ENCODE results near the gene BOC. TPM values are rescaled to one million over a fixed set of nuclear protein-coding genes. Genes with fewer than 3 reads are reported as not detected.

Gene BOC
- total RNA-seq, 4 donors from 2014 or later, result 3.7 to 7.4 (median 4.6) TPM

DNA sequence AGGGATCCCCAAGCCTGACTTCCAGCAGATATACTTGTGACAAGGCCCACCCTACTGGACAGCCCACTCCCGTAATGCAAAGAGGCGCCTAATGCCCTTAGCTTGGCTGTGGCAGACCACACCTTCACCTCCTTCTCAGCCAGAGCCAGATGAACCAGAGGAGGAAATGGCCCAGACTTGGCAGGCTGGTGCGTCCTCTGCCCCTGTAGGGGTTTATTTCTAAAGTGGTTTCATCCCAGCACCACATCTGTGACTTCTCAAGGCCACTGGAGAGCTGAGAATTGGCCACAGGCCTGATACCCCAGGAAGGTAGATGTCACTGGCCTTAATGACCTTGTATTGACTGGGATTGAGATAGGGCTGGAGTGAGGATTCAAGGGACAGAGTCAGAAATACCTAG, 29.5 kb downstream of the BOC start:
- no peaks in the 10 kb centered on the region for H3K36me3 ChIP-seq
- no peak for ATAC-seq
- no peak overlapping the region for H3K4me3 ChIP-seq
- TF ChIP-seq POLR2A (IDR thresholded peaks at IDR 0.05), result no peak
- TF ChIP-seq, protein P1, sequence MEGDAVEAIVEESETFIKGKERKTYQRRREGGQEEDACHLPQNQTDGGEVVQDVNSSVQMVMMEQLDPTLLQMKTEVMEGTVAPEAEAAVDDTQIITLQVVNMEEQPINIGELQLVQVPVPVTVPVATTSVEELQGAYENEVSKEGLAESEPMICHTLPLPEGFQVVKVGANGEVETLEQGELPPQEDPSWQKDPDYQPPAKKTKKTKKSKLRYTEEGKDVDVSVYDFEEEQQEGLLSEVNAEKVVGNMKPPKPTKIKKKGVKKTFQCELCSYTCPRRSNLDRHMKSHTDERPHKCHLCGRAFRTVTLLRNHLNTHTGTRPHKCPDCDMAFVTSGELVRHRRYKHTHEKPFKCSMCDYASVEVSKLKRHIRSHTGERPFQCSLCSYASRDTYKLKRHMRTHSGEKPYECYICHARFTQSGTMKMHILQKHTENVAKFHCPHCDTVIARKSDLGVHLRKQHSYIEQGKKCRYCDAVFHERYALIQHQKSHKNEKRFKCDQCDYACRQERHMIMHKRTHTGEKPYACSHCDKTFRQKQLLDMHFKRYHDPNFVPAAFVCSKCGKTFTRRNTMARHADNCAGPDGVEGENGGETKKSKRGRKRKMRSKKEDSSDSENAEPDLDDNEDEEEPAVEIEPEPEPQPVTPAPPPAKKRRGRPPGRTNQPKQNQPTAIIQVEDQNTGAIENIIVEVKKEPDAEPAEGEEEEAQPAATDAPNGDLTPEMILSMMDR (IDR thresholded peaks at IDR 0.05 in 4 of 5, conservative IDR thresholded peaks at IDR 0.05 in 1 of 5), result no peak
- H3K9me3 ChIP-seq, result no peaks in the 10 kb centered on the region
- H3K27ac ChIP-seq, result peak overlapping the region in 1 of 4 donors; percentile 50
- DNase-seq, result no peak
- H3K27me3 ChIP-seq, result no peaks in the 10 kb centered on the region
- H3K4me1 ChIP-seq, result no peaks in the 10 kb centered on the region
- in situ Hi-C loops (cut with MboI; ENCODE audit: low sequenced_read_pairs in 4 of 4) (no loop called here), intact Hi-C loops (cut with DNase I; ENCODE audit: low total_unique reads) (no loop called here)

DNA sequence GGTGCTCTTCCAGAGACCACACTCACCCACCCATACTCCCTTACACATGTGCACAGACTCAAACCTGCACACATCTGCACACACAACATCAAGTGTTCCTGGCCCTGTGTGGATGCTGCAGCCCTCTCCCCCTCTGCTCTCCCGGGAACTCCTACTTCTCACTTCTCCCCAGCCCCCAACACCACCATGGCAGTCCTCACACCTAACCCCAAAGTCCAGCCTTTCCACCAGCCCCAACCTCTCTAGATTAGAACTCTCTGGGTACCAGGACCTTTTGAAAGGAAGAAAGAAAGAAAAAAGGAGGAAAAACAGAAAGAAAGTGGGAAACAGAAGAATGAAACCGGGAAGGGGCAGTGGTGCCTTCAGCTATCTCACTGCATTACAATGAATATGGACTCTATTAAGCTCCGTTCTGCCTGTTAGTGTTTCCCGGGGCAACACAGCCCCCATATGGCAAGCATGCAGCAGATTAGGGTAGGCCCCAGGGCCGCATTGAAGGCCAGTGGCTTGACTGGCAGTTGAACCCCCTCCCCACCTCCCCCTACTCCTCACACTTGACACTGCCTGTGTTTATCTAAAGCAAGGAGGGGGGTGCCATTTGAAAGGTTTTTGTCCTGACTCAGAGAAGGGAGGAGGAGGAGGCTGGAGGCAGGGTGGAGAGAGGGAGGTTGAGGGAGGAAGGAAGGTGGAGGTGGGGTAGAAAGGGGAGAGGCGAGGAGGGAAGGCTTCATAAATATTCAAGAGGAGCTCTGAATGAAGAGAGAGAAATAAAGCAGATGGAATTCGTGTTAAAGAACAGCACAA, 30.1 kb downstream of the BOC start:
- Histone ChIP-seq H3K27me3 (no peaks in the 10 kb centered on the region), H3K36me3 (no peaks in the 10 kb centered on the region), H3K4me1 (peaks cover 0 to 5% of the 10 kb centered on the region in 2 donors), H3K4me3 (no peak overlapping the region), H3K27ac (peak overlapping the region; percentile 26 to 50 (median 40)), H3K9me3 (no peaks in the 10 kb centered on the region)
- in situ Hi-C loops (cut with MboI; ENCODE audit: low sequenced_read_pairs in 4 of 4) (no loop called here), intact Hi-C loops (cut with DNase I; ENCODE audit: low total_unique reads) (no loop called here)
- DNase-seq (no peak), ATAC-seq (no peak)
- TF ChIP-seq, protein P1 (IDR thresholded peaks at IDR 0.05 in 4 of 5, conservative IDR thresholded peaks at IDR 0.05 in 1 of 5), result no peak
- no peak for TF ChIP-seq POLR2A (IDR thresholded peaks at IDR 0.05)

DNA sequence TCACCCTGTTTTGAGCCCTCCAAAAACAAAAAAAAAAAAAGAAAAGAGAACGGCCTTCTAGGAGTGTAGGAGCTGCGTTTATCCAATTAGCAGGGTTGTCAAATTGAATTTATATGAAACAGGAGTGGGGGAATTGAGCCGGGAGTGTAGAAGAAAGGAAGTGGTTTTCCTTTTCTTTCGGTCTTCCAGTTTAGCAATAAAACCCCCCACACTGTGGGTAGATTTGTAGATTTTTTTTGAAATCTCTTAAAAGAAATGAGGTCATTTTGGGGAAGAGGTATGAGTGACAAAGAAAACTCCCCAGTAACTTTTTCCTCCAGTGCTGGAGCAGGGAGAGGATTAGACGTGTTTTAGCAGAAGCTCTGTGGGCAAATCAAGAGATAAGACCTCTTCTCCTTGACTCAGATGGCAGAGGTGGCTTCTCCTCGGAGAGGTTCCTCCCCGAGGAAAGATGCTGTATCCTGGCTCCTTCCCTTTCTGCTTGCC, 30.8 kb downstream of the BOC start:
- Histone ChIP-seq H3K4me3 (no peak overlapping the region), H3K27ac (peak overlapping the region; percentile 26 to 50 (median 40)), H3K27me3 (no peaks in the 10 kb centered on the region), H3K4me1 (peaks cover 3 to 10% of the 10 kb centered on the region in 2 donors), H3K36me3 (no peaks in the 10 kb centered on the region), H3K9me3 (no peaks in the 10 kb centered on the region)
- intact Hi-C loops (cut with DNase I; ENCODE audit: low total_unique reads) (no loop called here), in situ Hi-C loops (cut with MboI; ENCODE audit: low sequenced_read_pairs in 4 of 4) (no loop called here)
- DNase-seq, result no peak
- no peak for TF ChIP-seq POLR2A (IDR thresholded peaks at IDR 0.05)
- TF ChIP-seq, protein P1 (IDR thresholded peaks at IDR 0.05 in 4 of 5, conservative IDR thresholded peaks at IDR 0.05 in 1 of 5), result no peak
- ATAC-seq, result no peak

DNA sequence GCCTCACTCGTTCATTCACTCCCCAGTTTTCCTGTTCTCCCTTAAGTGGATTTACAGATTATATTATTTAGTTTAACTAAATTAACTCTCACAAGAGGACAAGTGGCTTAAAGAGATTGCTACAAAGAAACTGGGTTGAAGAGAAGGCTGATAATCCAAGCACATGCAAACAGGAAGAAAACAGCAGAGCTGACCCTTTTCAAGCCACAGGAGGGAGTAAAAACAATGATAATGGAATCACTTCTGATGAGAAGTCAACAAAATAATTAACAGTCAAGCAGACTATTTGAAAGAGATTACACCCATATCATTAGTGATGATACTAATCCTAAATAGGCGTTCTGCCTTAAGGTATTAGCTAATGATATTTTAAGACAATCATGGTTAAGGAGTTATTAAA, 31.7 kb downstream of the BOC start:
- Histone ChIP-seq H3K36me3 (no peaks in the 10 kb centered on the region), H3K9me3 (no peaks in the 10 kb centered on the region), H3K27me3 (no peaks in the 10 kb centered on the region), H3K4me3 (no peak overlapping the region), H3K27ac (no peak overlapping the region), H3K4me1 (peaks cover 3 to 10% of the 10 kb centered on the region in 2 donors)
- intact Hi-C loops (cut with DNase I; ENCODE audit: low total_unique reads) (no loop called here), in situ Hi-C loops (cut with MboI; ENCODE audit: low sequenced_read_pairs in 4 of 4) (no loop called here)
- no peak for DNase-seq
- ATAC-seq, result no peak
- TF ChIP-seq POLR2A (IDR thresholded peaks at IDR 0.05), result no peak
- TF ChIP-seq, protein P1 (IDR thresholded peaks at IDR 0.05 in 4 of 5, conservative IDR thresholded peaks at IDR 0.05 in 1 of 5), result no peak
